Suprapubic skin (tissue), 3 donors: Measurements from ENCODE around the gene CCT2.

ENCODE experiments used
- CTCF ChIP-seq, 2 donors: fragments of 200-600 bp in 1 of 2; fragments of 450-650 bp in 1 of 2; sonication (generic) in 1 of 2; IDR thresholded peaks; one replicate each; pipeline ENCODE4 v1.5.1; 2016 to 2019; ENCODE audit warnings: antibody characterized with exemption in 2 of 2, mild to moderate bottlenecking in 1 of 2, moderate library complexity in 1 of 2
- EP300 ChIP-seq: sonication (generic); formaldehyde crosslinking; IDR thresholded peaks from one replicate; pipeline ENCODE4 v1.6.1; 2017; ENCODE audit warnings: antibody characterized with exemption
- POLR2A ChIP-seq, 2 donors: fragments of 450-650 bp; IDR thresholded peaks; one replicate each; pipeline ENCODE4 v1.6.1; 2017; ENCODE audit warnings: antibody characterized with exemption in 2 of 2, mild to moderate bottlenecking in 2 of 2, moderate library complexity in 2 of 2

- no peak for TF ChIP-seq EP300
- TF ChIP-seq CTCF (IDR thresholded peaks at IDR 0.05), result no peak
- TF ChIP-seq POLR2A (IDR thresholded peaks at IDR 0.05), result no peak
Observed at GRCh38 chr12:69619050-69619449, 33.8 kb downstream of the CCT2 start.
